Measurements from ENCODE around the gene CD47.

DNA sequence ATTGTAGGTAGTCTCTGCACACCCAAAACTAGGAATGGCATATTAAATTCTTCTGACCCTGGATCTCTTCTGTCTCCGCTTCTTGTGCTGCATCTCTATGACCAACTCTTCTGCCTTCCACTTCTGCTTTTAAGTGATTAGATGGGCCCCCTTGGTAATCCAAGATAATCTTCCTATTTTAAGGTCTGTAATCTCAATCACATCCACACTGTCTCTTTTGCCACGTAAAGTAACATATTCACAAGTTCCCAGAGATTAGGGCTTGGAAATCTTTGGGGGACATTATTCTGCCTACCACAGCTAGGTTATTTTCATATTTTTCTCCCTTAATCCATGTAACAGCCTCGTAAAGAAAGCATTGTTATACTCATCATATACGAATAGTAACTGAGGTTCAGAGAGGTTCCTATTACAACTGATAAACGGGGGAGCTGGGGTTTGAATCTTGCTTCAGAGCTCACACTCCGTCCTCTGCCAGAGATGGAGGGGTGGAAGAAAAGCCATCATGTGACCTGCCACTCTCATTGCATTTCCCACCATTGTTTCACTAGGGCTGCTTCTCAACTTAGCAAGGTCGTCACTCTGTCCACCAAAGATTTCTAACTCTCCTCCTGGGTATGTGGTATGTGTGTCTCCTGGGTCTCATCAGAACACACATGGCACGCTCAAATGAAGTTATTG lies 6.6 kb upstream of the CD47 start:
- TF ChIP-seq, protein P1, sequence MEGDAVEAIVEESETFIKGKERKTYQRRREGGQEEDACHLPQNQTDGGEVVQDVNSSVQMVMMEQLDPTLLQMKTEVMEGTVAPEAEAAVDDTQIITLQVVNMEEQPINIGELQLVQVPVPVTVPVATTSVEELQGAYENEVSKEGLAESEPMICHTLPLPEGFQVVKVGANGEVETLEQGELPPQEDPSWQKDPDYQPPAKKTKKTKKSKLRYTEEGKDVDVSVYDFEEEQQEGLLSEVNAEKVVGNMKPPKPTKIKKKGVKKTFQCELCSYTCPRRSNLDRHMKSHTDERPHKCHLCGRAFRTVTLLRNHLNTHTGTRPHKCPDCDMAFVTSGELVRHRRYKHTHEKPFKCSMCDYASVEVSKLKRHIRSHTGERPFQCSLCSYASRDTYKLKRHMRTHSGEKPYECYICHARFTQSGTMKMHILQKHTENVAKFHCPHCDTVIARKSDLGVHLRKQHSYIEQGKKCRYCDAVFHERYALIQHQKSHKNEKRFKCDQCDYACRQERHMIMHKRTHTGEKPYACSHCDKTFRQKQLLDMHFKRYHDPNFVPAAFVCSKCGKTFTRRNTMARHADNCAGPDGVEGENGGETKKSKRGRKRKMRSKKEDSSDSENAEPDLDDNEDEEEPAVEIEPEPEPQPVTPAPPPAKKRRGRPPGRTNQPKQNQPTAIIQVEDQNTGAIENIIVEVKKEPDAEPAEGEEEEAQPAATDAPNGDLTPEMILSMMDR (IDR thresholded peaks at IDR 0.05; ENCODE audit: poor library complexity) = no peak
- TF ChIP-seq EZH2 (IDR thresholded peaks at IDR 0.05; ENCODE audit: borderline replicate concordance) = no peak
